Eye (tissue), 1 donor: ENCODE measurements around the gene GALNT10.

Experiments used
- DNase-seq: peaks from one replicate; pipeline ENCODE4 v3.0.0-alpha.2; 2015

Gene GALNT10

GRCh38 chr5:154410008-154410407 is 219.5 kb downstream of the GALNT10 start:
- DNase-seq = no peak

GRCh38 chr5:154410786-154411185 is 220.3 kb downstream of the GALNT10 start:
- no peak for DNase-seq

GRCh38 chr5:154411338-154411737 is 220.8 kb downstream of the GALNT10 start:
- no peak for DNase-seq

GRCh38 chr5:154412316-154412715 is 221.8 kb downstream of the GALNT10 start:
- DNase-seq = no peak

DNA sequence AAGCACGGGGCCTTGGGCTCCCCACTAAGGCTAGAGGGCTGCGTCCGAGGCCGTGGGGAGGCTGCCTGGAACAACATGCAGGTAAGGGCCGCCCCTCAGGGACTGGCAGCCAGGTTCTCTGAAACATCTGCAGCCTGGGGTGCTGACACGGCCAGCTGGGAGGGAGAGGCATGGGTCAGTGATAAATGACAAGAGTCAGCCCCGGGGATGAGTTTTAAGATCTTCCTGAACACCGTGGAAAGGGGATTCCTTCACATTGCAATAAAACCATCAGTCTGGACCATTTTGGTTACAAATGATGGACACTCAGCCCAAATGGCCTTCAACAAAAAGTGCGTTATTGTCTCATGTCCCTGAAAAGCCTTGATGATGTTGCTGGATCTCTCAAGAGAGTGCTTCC is 222.4 kb downstream of the GALNT10 start:
- DNase-seq = no peak

- DNase-seq = no peak
These were observed 224.6 kb downstream of the GALNT10 start for GRCh38 chr5:154415114-154415513.

GRCh38 chr5:154418344-154418820 is 227.8 kb downstream of the GALNT10 start:
- no peak for DNase-seq

DNA sequence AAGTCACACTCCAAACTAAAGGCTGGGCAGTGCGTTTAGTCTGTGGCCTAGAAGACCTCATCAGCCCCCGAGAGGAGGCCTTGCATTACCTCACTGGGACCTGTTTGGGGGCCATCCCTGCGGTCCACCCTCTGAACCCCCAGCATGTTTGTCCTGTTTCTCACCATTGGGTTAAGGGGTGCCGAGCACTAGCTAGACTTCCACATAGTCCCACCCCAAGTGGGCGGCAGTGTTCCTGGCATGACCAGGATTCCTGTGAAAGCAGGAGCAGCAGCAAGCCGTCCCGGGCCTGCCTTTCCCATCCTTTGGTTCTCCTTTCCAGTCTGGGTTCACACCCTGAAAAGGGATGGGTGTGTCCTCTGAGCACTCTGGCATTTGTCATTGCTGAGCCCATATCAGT is 228.7 kb downstream of the GALNT10 start:
- no peak for DNase-seq

GRCh38 chr5:154421868-154422267 is 231.3 kb downstream of the GALNT10 start:
- DNase-seq = no peak

DNA sequence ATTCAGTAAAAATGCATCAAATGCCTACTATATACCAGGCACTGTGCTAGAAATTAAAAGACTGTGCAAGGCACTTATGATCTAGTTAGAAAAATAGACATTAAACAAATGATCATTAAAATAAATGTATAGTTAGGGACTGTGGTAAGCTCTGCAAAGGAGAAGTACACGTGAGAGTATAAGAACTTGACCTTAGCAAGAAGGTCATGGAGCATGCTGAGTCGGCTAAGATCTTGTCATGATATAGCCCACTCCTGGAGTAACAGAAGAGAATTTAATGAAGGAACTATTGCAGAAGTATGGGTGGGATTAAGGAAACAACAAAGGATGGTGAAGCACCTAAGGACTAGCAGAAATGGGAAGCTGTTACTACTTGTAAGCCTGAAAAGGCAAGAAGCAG is 231.8 kb downstream of the GALNT10 start:
- no peak for DNase-seq

- no peak for DNase-seq
These were observed 237.7 kb downstream of the GALNT10 start for GRCh38 chr5:154428208-154428607.

GRCh38 chr5:154429341-154429740 is 238.8 kb downstream of the GALNT10 start:
- DNase-seq = no peak

GRCh38 chr5:154430466-154430865 is 239.9 kb downstream of the GALNT10 start:
- no peak for DNase-seq

GRCh38 chr5:154430961-154431630 is 240.6 kb downstream of the GALNT10 start:
- no peak for DNase-seq

- no peak for DNase-seq
These were observed 244.7 kb downstream of the GALNT10 start for GRCh38 chr5:154435226-154435625.

- DNase-seq = no peak
These were observed 246.9 kb downstream of the GALNT10 start for GRCh38 chr5:154437281-154437965.

GRCh38 chr5:154440540-154440939 is 250.0 kb downstream of the GALNT10 start:
- no peak for DNase-seq

GRCh38 chr5:154442801-154443200 is 252.3 kb downstream of the GALNT10 start:
- DNase-seq = no peak

GRCh38 chr5:154444556-154445421 is 254.3 kb downstream of the GALNT10 start:
- DNase-seq = peak; percentile 21

DNA sequence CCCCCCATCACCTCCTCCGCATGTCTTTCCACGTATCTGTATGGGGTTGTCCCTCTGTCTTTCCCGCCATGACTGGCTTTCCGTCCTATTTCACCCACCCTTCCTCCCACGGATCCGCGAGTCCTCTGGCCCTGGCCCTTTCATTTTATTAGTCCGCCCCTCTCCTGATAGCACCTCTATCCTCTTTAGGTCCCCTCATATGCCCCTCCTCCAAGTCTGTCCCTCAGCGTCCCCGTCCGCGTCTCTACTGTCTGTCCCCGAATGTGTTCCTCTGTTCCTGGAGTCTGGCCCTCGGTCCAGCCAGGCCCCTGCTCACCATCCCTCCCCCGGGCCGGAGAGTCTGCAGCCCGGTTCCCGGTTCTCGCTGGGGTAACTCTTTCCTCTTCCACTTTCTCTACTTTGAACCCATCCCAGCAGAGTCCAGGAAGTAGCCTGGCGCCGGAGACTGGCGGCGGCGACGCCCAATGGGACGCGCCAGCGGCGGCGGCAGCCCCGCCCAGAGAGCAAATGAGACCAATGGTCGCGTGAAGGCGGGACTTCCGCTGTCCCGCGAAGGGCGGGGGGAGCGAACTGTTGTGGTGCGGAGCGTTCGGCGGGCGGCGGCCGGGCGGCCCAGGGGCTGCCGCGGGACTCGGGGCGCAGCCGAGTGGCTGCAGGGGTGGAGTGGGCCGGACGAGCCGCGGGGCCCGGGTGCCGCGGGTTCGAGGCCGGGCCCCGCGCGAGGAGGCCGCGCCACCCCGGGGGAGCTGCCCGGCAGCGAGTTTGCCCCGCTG is 255.1 kb downstream of the GALNT10 start, which contains the start of gene SAP30L:
SAP30L (plus strand) TSS at position 576 of the 773 bp plus-strand sequence. CDS start 608 bp downstream, outside the sequence.
- DNase-seq = peak; percentile 97

DNA sequence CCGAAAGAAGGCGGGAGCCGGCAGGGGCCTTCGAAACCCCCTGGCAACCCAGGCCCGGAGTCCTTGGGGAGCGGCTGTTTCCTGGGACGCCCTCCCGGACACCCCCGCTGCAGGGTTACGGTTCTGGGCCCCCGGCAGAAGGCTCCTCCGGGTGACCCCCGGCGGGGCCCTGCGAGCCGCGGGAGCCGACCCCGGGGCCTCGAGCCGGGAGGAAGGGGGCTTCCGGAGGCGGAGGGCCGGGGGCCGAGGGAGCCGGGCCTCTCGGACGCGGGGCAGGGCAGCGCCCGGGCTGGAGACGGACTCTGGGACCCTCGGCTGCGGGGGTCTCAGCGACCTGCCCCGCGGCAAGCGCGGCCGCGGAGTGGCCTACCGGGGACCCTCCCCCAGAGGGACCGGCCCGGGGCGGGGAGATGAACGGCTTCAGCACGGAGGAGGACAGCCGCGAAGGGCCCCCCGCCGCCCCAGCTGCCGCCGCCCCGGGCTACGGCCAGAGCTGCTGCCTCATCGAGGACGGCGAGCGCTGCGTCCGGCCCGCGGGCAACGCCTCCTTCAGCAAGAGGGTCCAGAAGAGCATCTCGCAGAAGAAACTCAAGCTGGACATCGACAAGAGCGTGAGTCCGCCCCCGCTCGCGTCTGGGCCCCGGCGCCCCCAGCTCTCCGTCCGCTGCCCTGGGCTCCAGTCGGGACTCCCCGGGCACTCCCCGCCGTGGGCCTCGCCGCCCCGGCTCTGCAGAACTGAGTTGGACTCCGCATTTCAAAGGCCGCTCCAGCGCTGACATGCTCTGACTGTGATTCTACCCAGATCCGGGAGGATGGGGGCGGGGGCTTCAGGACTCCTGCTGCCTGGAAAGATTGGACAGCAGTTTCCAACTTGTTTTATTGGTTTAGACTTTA is 255.9 kb downstream of the GALNT10 start:
- peak; percentile 86 for DNase-seq
